GM12891 (cell line): ENCODE measurements around the gene TDRD1.

ENCODE experiments used
- PAX5 ChIP-seq: IDR thresholded peaks from 2 replicates; pipeline ENCODE4 v1.6.1; 2011; ENCODE audit warnings: low read length, moderate library complexity, mild to moderate bottlenecking; ENCODE audit not compliant: insufficient read depth, severe bottlenecking
- POLR2A ChIP-seq: IDR thresholded peaks from 2 replicates; pipeline ENCODE4 v1.6.1; 2011; ENCODE audit warnings: low read depth, low read length, control low read depth
- POLR2AphosphoS5 ChIP-seq: IDR thresholded peaks from 2 replicates; pipeline ENCODE4 v1.6.1; 2011; ENCODE audit warnings: low read depth, low read length, control low read depth
- POU2F2 ChIP-seq: IDR thresholded peaks from 2 replicates; pipeline ENCODE4 v1.6.1; 2011; ENCODE audit warnings: low read depth, mild to moderate bottlenecking, control low read depth, low read length, moderate library complexity
- SPI1 ChIP-seq: IDR thresholded peaks from 2 replicates; pipeline ENCODE4 v1.6.1; 2011; ENCODE audit warnings: low read depth, low read length, control low read depth
- TAF1 ChIP-seq: IDR thresholded peaks from 2 replicates; pipeline ENCODE4 v1.6.1; 2011; ENCODE audit warnings: low read depth, low read length, control low read depth

GRCh38 chr10:114252092-114252491 is 72.9 kb downstream of the TDRD1 start:
- no peak for TF ChIP-seq POLR2A
- TF ChIP-seq SPI1 = no peak
- no peak for TF ChIP-seq POLR2AphosphoS5
- no peak for TF ChIP-seq PAX5
- no peak for TF ChIP-seq POU2F2
- no peak for TF ChIP-seq TAF1
